Hepatocyte (in vitro differentiated cells): ENCODE data around the gene ZBTB42.

Experiments used
- CTCF ChIP-seq: fragments of 200-600 bp; sonication (generic); IDR thresholded peaks from 2 replicates; pipeline ENCODE4 v1.5.1; 2016; ENCODE audit warnings: antibody characterized with exemption, mild to moderate bottlenecking; ENCODE audit not compliant: poor library complexity
- EZH2phosphoT487 ChIP-seq: fragments of 200-600 bp; sonication (generic); IDR thresholded peaks from one replicate; pipeline ENCODE4 v1.6.1; 2018; ENCODE audit warnings: antibody characterized with exemption, mild to moderate bottlenecking, low read depth, moderate library complexity; ENCODE audit not compliant: unreplicated experiment, severe bottlenecking

DNA sequence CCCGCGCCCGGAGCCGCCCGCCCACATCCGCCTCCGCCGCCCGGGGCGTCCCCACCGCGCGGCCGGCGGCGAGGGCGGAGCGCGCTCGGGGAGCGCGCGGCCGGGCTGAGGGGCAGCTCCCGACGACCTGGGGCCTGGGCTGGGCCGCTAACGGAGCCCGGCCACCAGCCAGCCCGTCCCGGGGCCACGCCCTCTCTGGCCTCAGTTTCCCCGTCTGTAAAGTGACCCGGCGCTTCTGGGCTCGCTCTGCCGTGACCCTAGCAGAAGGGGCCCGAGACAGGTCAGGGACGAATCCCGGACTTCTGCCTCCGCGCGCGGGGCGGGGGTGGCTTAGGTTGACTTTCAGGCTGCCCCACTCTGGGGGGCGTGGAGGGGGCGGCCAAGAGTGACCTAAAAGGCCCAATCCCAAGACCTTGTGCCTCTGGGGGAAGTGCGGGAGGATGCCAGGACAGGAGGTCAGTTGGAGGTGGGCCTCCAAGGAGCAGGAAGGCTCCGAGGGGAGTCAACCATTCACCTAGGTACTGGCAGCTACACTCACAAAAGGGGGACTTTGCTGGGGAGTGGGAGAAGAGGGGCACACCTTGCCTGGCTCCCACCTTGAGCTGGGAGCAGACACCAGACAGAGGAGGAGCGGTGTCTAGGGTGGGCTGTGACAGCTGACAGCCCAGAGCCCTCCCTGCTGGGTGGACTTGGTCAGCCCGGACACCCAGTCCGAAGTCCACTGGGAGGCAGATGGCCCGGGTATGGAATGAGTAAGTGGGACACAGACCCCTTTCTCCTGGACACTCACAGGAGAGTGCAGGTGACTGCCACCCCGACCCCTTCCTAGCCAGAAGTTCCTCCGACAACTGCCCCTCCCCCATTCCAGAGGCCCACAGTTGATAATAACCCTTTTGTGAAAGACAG, 4.9 kb upstream of the ZBTB42 start:
- no peak for TF ChIP-seq CTCF
- no peak for TF ChIP-seq EZH2phosphoT487
